HCT116 (cell line): ENCODE results near the gene IZUMO4. TPM values are rescaled to one million over a fixed set of nuclear protein-coding genes. Genes with fewer than 3 reads are reported as not detected.
A peak's percentile ranks its signal among the peaks of the same experiment; 100 is the strongest.

Source experiments
- ATAC-seq: fragments of 200-7000 bp; cut with Tn5 transposase; 2 replicates; pipeline ENCODE4 v1.9.1; 2020; ENCODE audit warnings: mild to moderate bottlenecking, moderate library complexity
- BruUV-seq: library from RNA; stranded (reverse); fragments of 400-500 nt; replicated peaks from 2 replicates; lab custom pipeline; 2021; lab: Mats Ljungman, UMichigan
- CTCF ChIA-PET: fragments of 300-600 bp; sonication (Branson Sonifier 250); formaldehyde crosslinking; loops from one replicate; lab custom pipeline; 2021; ENCODE audit warnings: antibody characterized with exemption; lab: Charles Lee
- POLR2A ChIA-PET: fragments of 300-600, 350-600 bp; sonication (Branson Sonifier 250); formaldehyde crosslinking; loops from one replicate; lab custom pipeline; 2021; ENCODE audit warnings: antibody characterized with exemption; lab: Charles Lee
- RAD21 ChIA-PET, 2 experiments: fragments of 300-600 bp; sonication (Branson Sonifier 250); formaldehyde crosslinking; loops; one replicate each; lab custom pipeline; 2023; ENCODE audit warnings: low total read pairs in 2 of 2; ENCODE audit not compliant: uncharacterized antibody in 2 of 2, unreplicated experiment in 2 of 2, low non-redundant PET in 1 of 2; lab: Charles Lee
- DNase-seq: peaks from one replicate; pipeline ENCODE4 v3.0.0-alpha.2; 2010; ENCODE audit warnings: low read depth, low spot score
- H2AFZ ChIP-seq: fragments of 200-600 bp; shearing (Covaris generic), sonication (generic); 2 replicates; pipeline ENCODE4 v1.6.1; 2017; ENCODE audit warnings: low read depth, mixed run types, mixed read lengths, antibody characterized with exemption, low read length; ENCODE audit not compliant: poor library complexity, severe bottlenecking
- H3K27ac ChIP-seq: 2 replicates; pipeline ENCODE4 v1.5.1; 2012; ENCODE audit warnings: low read depth, low read length
- H3K27me3 ChIP-seq: fragments of 200-600 bp; sonication (generic); 2 replicates; pipeline ENCODE4 v1.6.1; 2016; ENCODE audit warnings: mixed run types, low read length, mixed read lengths; ENCODE audit not compliant: insufficient read depth
- H3K36me3 ChIP-seq, 2 experiments: fragments of 200-500 bp in 1 of 2; fragments of 200-600 bp in 1 of 2; sonication (Bioruptor generic) in 1 of 2; sonication (generic) in 1 of 2; 2 replicates each; pipeline versions ENCODE4 v1.5.1 to v1.6.1; 2014 to 2016; ENCODE audit warnings: low read length in 2 of 2, inconsistent platforms in 1 of 2, mixed read lengths in 1 of 2, mixed run types in 1 of 2; ENCODE audit not compliant: insufficient read depth in 2 of 2, control insufficient read depth in 1 of 2
- H3K4me1 ChIP-seq, 2 experiments: fragments of 200-600 bp in 1 of 2; sonication (generic) in 1 of 2; 2 replicates each; pipeline versions ENCODE4 v1.5.1 to v1.6.1; 2012 to 2017; ENCODE audit warnings: low read length in 2 of 2, inconsistent platforms in 1 of 2, mild to moderate bottlenecking in 1 of 2, mixed read lengths in 1 of 2, mixed run types in 1 of 2, moderate library complexity in 1 of 2; ENCODE audit not compliant: insufficient read depth in 2 of 2, control insufficient read depth in 1 of 2
- H3K4me2 ChIP-seq: fragments of 200-600 bp; sonication (generic); 2 replicates; pipeline ENCODE4 v1.6.1; 2017; ENCODE audit warnings: mixed run types, low read length, mixed read lengths
- H3K4me3 ChIP-seq, 2 experiments: fragments of 200-600 bp in 1 of 2; sonication (generic) in 1 of 2; replicated peaks in 1 of 2; 2 replicates each; pipeline ENCODE4 v1.5.1; 2011 to 2016; ENCODE audit warnings: low read length in 2 of 2, control low read depth in 1 of 2, low read depth in 1 of 2, mild to moderate bottlenecking in 1 of 2, mixed read lengths in 1 of 2, mixed run types in 1 of 2
- H3K79me2 ChIP-seq: fragments of 200-600 bp; sonication (generic); 2 replicates; pipeline ENCODE4 v1.6.1; 2017; ENCODE audit warnings: mild to moderate bottlenecking, mixed run types, low read length, moderate library complexity, mixed read lengths; ENCODE audit not compliant: insufficient read depth
- H3K9ac ChIP-seq: fragments of 200-600 bp; sonication (generic); 2 replicates; pipeline ENCODE4 v1.6.1; 2016; ENCODE audit warnings: low read length, mixed read lengths
- H3K9me2 ChIP-seq: fragments of 200-600 bp; sonication (generic), shearing (Covaris generic); 2 replicates; pipeline ENCODE4 v1.6.1; 2017; ENCODE audit warnings: mixed run types, mild to moderate bottlenecking, moderate library complexity; ENCODE audit not compliant: insufficient read depth
- H3K9me3 ChIP-seq, 2 experiments: fragments of 200-500 bp in 1 of 2; fragments of 200-600 bp in 1 of 2; sonication (Bioruptor generic) in 1 of 2; sonication (generic) in 1 of 2; 2 replicates each; pipeline ENCODE4 v1.6.1; 2014 to 2017; ENCODE audit warnings: low read length in 2 of 2, mixed read lengths in 2 of 2, inconsistent platforms in 1 of 2, low read depth in 1 of 2, mild to moderate bottlenecking in 1 of 2, mixed run types in 1 of 2, moderate library complexity in 1 of 2; ENCODE audit not compliant: control insufficient read depth in 1 of 2, insufficient read depth in 1 of 2
- H4K20me1 ChIP-seq: fragments of 200-600 bp; sonication (generic), shearing (Covaris generic); 2 replicates; pipeline ENCODE4 v1.6.1; 2017; ENCODE audit warnings: mixed run types, mild to moderate bottlenecking, moderate library complexity; ENCODE audit not compliant: insufficient read depth
- CBX3 ChIP-seq: IDR thresholded peaks from 2 replicates; pipeline ENCODE4 v1.6.1; 2012; ENCODE audit warnings: low read depth
- CEBPB ChIP-seq: IDR thresholded peaks from 2 replicates; pipeline ENCODE4 v1.6.1; 2012; ENCODE audit warnings: low read depth
- EGR1 ChIP-seq: IDR thresholded peaks from 2 replicates; pipeline ENCODE4 v1.6.1; 2012; ENCODE audit warnings: low read depth
- EZH2 ChIP-seq: fragments of 200-600 bp; sonication (generic); IDR thresholded peaks from 2 replicates; pipeline ENCODE4 v1.6.1; 2017; ENCODE audit warnings: antibody characterized with exemption, mixed run types
- EZH2phosphoT487 ChIP-seq: fragments of 200-600 bp; IDR thresholded peaks from 2 replicates; pipeline ENCODE4 v1.6.1; 2018; ENCODE audit warnings: antibody characterized with exemption, borderline replicate concordance
- POLR2A ChIP-seq: IDR thresholded peaks from 2 replicates; pipeline ENCODE4 v1.7.0; 2011; ENCODE audit warnings: borderline replicate concordance; ENCODE audit not compliant: insufficient read depth, insufficient read length; ENCODE audit errors: extremely low read depth
- POLR2AphosphoS5 ChIP-seq: IDR thresholded peaks from 2 replicates; pipeline ENCODE4 v1.6.1; 2011; ENCODE audit warnings: mild to moderate bottlenecking, low read depth, low read length, moderate library complexity
- SIN3A ChIP-seq: IDR thresholded peaks from 2 replicates; pipeline ENCODE4 v1.6.1; 2012; ENCODE audit warnings: low read depth
- SP1 ChIP-seq: IDR thresholded peaks from 2 replicates; pipeline ENCODE4 v1.6.1; 2012; ENCODE audit warnings: low read depth
- TCF7L2 ChIP-seq: IDR thresholded peaks from 2 replicates; pipeline ENCODE4 v1.7.0; 2011; ENCODE audit warnings: borderline replicate concordance, inconsistent platforms; ENCODE audit not compliant: insufficient read depth, insufficient read length; ENCODE audit errors: extremely low read depth
- YY1 ChIP-seq: IDR thresholded peaks from 2 replicates; pipeline ENCODE4 v1.6.1; 2011; ENCODE audit warnings: low read length, low read depth, moderate library complexity, mild to moderate bottlenecking; ENCODE audit not compliant: insufficient replicate concordance; ENCODE audit errors: extremely low read depth
- ZFX ChIP-seq: fragments of 450-650 bp; IDR thresholded peaks from 2 replicates; pipeline ENCODE4 v1.6.1; 2017
- ZNF274 ChIP-seq: fragments of 200-500 bp; sonication (Bioruptor generic); IDR thresholded peaks from 2 replicates; pipeline ENCODE4 v1.6.1; 2014; ENCODE audit warnings: mild to moderate bottlenecking, low read depth, low read length, inconsistent platforms
- intact Hi-C: fragments of 100-400 bp; cut with micrococcal nuclease; formaldehyde crosslinking; loops from 2 replicates; pipeline ENCODE4 v1.10.0; 2022
- total RNA-seq: library from RNA; stranded (reverse); gene quantifications from one replicate; pipeline ENCODE4 v1.2.1, GENCODE V29; 2021; ENCODE audit not compliant: unreplicated experiment
- TF ChIP-seq, protein P1 (sequence below): IDR thresholded peaks from 2 replicates; pipeline ENCODE4 v1.6.1; 2011; ENCODE audit warnings: mild to moderate bottlenecking, low read length, moderate library complexity; ENCODE audit not compliant: insufficient replicate concordance; ENCODE audit errors: extremely low read depth
- TF ChIP-seq, protein P2 (sequence below): IDR thresholded peaks from 2 replicates; pipeline ENCODE4 v1.6.1; 2012
- TF ChIP-seq, protein P3 (sequence below), 3 experiments: fragments of 200-600 bp in 1 of 3; sonication (generic) in 1 of 3; IDR thresholded peaks in 2 of 3; conservative IDR thresholded peaks in 1 of 3; 2 replicates each; pipeline ENCODE4 v1.5.1; 2012 to 2017; ENCODE audit warnings: low read depth in 2 of 3, low read length in 2 of 3, antibody characterized with exemption in 1 of 3, borderline replicate concordance in 1 of 3, control low read depth in 1 of 3, mild to moderate bottlenecking in 1 of 3, mixed read lengths in 1 of 3, mixed run types in 1 of 3, moderate library complexity in 1 of 3; ENCODE audit not compliant: insufficient read depth in 1 of 3
- TF ChIP-seq, protein P4 (sequence below): IDR thresholded peaks from 2 replicates; pipeline ENCODE4 v1.6.1; 2012
- TF ChIP-seq, protein P5 (sequence below): IDR thresholded peaks from 2 replicates; pipeline ENCODE4 v1.6.1; 2012; ENCODE audit warnings: low read depth

Gene IZUMO4
- total RNA-seq, 1 experiment from 2014 or later: 6.1 TPM

DNA sequence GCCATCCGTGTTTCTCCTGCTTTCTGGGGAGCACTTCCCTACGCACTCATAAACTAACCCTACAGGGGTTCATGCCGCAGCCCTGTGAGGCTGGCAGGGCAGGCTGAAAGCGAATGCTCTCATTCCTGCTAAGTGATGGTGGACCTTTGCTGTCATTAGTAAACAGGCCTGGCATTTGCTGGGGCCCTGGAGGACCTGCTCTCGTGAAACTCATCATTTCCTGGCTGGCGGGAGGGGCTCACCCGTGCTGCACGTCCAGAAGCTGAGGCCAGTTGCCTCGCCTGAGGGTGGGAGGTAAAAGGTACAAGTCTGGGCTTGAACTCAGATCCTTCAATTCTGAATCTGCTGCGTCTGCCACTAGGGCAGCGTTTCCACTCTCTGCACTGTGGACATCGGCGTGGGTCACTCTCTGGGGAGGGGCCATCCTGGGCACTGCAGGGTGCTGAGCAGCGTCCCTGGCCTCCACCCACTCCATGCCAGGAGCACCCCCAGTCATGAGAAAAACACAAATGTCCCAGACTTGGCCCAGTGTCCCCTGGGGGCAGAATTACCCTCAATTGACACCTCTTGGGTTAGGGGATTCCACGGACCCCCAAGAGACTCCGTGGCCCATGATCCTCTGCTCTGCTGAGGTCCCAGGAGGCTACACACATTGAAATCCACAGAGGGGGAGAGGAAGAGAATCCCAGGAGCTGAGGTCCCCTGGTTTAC lies 7.6 kb upstream of the IZUMO4 start:
- peak overlapping the region; percentile 65 for H3K4me2 ChIP-seq
- no peaks in the 10 kb centered on the region for H4K20me1 ChIP-seq
- no peak overlapping the region for H2AFZ ChIP-seq
- H3K27me3 ChIP-seq: no peaks in the 10 kb centered on the region
- peaks cover under 1 to 2% of the 10 kb centered on the region in 2 experiments; a peak in 1 of 4 replicates for H3K36me3 ChIP-seq
- no peaks in the 10 kb centered on the region for H3K9me3 ChIP-seq
- CTCF ChIA-PET: no interaction called here
- H3K27ac ChIP-seq: peak overlapping the region; percentile 54
- ATAC-seq (0 out of 2 replicates have a peak, but pooled peaks have one; percentile 18), DNase-seq (no peak)
- H3K4me3 ChIP-seq: 0 out of 4 replicates have a peak overlapping the region, but pooled peaks of 1 of the 2 experiments have one; percentile 16
- RAD21 ChIA-PET: no interaction called here
- peaks cover 36 to 55% of the 10 kb centered on the region in 2 experiments for H3K4me1 ChIP-seq
- no peaks in the 10 kb centered on the region for H3K9me2 ChIP-seq
- intact Hi-C loops: no loop called here
- BruUV-seq: no TSS peak
- peaks cover 12% of the 10 kb centered on the region for H3K79me2 ChIP-seq
- peak overlapping the region; percentile 38 for H3K9ac ChIP-seq
- POLR2A ChIA-PET: no interaction called here
- TF ChIP-seq TCF7L2 (no peak), SIN3A (0 out of 2 replicates have a peak, but pooled peaks have one; percentile 8), POLR2AphosphoS5 (no peak; the same call in 1 of the 2 replicates), CBX3 (no peak), EGR1 (no peak), EZH2phosphoT487 (no peak), SP1 (peak; percentile 56), YY1 (no peak), POLR2A (no peak), EZH2 (no peak), CEBPB (no peak), ZFX (no peak), ZNF274 (no peak)
- TF ChIP-seq, protein P1, sequence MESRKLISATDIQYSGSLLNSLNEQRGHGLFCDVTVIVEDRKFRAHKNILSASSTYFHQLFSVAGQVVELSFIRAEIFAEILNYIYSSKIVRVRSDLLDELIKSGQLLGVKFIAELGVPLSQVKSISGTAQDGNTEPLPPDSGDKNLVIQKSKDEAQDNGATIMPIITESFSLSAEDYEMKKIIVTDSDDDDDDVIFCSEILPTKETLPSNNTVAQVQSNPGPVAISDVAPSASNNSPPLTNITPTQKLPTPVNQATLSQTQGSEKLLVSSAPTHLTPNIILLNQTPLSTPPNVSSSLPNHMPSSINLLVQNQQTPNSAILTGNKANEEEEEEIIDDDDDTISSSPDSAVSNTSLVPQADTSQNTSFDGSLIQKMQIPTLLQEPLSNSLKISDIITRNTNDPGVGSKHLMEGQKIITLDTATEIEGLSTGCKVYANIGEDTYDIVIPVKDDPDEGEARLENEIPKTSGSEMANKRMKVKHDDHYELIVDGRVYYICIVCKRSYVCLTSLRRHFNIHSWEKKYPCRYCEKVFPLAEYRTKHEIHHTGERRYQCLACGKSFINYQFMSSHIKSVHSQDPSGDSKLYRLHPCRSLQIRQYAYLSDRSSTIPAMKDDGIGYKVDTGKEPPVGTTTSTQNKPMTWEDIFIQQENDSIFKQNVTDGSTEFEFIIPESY: no peak
- TF ChIP-seq, protein P2, sequence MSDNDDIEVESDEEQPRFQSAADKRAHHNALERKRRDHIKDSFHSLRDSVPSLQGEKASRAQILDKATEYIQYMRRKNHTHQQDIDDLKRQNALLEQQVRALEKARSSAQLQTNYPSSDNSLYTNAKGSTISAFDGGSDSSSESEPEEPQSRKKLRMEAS: peak; percentile 11; the same call in 1 of the 2 replicates
- TF ChIP-seq, protein P3, sequence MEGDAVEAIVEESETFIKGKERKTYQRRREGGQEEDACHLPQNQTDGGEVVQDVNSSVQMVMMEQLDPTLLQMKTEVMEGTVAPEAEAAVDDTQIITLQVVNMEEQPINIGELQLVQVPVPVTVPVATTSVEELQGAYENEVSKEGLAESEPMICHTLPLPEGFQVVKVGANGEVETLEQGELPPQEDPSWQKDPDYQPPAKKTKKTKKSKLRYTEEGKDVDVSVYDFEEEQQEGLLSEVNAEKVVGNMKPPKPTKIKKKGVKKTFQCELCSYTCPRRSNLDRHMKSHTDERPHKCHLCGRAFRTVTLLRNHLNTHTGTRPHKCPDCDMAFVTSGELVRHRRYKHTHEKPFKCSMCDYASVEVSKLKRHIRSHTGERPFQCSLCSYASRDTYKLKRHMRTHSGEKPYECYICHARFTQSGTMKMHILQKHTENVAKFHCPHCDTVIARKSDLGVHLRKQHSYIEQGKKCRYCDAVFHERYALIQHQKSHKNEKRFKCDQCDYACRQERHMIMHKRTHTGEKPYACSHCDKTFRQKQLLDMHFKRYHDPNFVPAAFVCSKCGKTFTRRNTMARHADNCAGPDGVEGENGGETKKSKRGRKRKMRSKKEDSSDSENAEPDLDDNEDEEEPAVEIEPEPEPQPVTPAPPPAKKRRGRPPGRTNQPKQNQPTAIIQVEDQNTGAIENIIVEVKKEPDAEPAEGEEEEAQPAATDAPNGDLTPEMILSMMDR (IDR thresholded peaks at IDR 0.05 in 2 of 3, conservative IDR thresholded peaks at IDR 0.05 in 1 of 3; ENCODE audit: borderline replicate concordance in 1 of 3, insufficient read depth in 1 of 3, low read depth in 2 of 3, low read length in 2 of 3): no peak
- TF ChIP-seq, protein P4, sequence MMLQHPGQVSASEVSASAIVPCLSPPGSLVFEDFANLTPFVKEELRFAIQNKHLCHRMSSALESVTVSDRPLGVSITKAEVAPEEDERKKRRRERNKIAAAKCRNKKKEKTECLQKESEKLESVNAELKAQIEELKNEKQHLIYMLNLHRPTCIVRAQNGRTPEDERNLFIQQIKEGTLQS: no peak
- TF ChIP-seq, protein P5, sequence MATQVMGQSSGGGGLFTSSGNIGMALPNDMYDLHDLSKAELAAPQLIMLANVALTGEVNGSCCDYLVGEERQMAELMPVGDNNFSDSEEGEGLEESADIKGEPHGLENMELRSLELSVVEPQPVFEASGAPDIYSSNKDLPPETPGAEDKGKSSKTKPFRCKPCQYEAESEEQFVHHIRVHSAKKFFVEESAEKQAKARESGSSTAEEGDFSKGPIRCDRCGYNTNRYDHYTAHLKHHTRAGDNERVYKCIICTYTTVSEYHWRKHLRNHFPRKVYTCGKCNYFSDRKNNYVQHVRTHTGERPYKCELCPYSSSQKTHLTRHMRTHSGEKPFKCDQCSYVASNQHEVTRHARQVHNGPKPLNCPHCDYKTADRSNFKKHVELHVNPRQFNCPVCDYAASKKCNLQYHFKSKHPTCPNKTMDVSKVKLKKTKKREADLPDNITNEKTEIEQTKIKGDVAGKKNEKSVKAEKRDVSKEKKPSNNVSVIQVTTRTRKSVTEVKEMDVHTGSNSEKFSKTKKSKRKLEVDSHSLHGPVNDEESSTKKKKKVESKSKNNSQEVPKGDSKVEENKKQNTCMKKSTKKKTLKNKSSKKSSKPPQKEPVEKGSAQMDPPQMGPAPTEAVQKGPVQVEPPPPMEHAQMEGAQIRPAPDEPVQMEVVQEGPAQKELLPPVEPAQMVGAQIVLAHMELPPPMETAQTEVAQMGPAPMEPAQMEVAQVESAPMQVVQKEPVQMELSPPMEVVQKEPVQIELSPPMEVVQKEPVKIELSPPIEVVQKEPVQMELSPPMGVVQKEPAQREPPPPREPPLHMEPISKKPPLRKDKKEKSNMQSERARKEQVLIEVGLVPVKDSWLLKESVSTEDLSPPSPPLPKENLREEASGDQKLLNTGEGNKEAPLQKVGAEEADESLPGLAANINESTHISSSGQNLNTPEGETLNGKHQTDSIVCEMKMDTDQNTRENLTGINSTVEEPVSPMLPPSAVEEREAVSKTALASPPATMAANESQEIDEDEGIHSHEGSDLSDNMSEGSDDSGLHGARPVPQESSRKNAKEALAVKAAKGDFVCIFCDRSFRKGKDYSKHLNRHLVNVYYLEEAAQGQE: no peak
